Ecto neural progenitor cell (in vitro differentiated cells): ENCODE results near the gene CHCHD1.
"Not testable (repeated sequence)": the region's sequence is repeated elsewhere in the genome, so short reads cannot be mapped to it uniquely, and the experiment has no call there.

Experiments used
- DNase-seq: peaks from one replicate; pipeline ENCODE4 v3.0.0-alpha.2; 2018; ENCODE audit warnings: low spot score

Gene CHCHD1

DNA sequence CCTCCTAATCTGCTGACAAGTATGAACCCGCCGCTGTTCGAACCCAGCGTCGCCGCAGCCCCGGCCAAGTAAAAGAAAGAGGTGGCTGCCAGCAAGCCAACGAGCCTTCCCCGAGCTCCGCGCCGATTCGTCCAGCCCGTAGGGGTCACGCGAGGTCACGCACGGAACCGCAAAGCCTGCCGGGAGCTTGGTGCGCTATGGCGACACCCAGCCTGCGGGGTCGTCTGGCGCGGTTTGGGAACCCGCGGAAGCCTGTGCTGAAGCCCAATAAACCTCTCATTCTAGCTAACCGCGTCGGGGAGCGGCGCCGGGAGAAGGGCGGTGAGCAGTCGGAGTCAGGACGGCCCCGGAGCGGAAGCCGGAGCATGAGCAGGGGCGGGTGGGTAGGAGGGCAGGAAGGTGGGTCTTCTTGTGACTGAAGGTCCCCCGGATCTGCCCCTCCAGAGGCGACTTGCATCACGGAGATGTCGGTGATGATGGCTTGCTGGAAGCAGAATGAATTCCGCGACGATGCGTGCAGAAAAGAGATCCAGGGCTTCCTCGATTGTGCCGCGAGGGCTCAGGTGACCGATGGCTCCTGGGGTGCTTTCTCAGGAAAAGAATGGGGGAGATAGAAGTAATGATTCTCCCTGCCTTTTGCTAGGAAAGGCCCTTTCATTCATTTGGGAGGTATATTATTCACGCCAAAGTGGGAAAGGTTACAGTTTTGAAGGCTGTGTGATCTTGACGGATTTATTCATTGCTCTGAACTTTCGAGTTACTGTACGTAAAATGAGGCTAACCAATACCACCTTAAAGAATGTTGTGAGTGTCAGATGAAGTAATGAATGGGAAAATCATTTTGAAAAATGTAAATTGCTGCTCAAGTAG is at the start of gene CHCHD1:
CHCHD1 (plus strand) TSS at position 170 of the 870 bp plus-strand sequence; CDS start at position 198, 28 bp downstream.
- peak; percentile 97 for DNase-seq

DNA sequence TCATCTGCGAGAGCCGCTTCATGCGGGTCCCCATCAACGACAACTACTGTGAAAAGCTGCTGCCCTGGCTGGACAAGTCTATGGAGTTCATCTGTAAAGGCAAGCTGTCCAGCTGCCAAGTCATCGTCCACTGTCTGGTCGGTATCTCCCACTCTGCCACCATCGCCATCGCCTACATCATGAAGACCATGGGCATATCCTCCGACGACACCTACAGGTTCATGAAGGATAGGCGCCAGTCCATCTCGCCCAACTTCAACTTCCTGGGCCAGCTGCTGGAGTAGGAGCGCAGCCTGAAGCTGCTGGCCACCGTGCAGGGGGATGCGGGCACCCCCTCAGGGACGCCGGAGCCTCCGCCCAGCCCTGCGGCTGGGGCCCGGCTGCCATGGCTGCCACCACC is 49.4 kb upstream of the CHCHD1 start:
- no peak for DNase-seq

DNA sequence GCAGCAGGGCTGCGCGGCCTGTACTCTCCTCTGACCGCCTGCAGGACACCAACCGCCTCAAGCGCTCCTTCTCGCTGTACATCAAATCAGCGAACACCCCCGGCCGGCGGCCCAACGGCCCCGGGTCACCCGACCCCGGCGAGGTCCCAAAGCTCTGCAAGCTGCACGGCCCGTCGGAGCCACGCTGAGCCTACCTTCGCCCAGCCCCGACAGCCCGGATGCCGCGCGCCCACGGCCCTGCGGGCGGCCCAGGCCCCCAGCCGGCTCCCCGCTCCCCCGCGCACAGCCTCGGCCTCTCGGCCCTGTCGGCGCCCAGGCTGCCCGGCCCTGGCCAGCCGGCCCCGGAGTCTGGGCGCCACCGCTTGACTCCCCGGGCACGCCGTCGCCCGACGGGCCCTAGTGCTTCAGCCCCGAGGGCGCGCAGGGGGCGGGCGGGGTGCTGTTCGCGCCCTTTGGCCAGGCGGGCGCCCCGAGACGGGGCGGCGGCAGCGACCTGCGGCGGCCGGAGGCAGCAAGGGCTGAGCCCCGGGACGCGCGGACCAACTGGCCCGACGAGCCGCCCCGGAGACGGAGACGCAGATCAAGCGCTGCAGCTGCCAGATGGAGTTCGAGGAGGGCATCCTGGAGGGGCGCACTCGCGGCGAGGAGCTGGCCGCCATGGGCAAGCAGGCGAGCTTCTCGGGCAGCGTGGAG is 48.8 kb upstream of the CHCHD1 start:
- DNase-seq, result no peak

DNA sequence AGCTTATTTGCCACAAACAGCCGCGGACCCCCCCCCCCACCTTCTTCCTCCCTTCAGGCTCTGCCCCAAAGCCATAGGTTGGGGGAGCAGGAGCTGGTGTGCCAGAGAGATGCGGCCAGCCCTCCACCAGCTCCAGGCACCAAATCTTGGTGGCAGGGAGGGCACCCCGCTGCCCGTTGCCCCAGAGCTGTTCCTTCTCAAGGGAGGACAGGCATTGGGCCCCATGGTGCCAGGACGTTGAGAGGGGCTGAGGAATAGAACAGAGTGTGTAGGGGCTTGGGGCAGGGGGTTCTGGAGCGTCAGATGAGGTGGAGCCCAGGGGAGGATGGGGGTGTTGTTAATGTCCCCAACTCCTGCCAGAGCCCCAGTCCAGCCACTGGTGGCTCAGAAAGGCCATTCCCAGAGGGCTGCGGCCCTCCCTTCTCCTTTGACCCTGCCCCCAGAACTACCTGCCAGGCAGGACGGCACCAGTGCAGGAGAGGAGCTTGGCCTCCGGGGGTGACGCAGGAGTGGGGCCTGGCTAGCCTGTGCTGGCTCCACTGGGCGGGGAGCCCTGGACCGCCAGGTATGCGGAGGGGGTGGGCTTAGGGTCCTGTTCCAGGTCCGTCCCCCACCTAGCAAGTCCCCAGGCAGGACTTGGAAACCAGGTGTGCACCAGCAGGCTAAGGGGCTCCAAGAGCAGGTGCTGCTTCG is 47.7 kb upstream of the CHCHD1 start:
- no peak for DNase-seq

DNA sequence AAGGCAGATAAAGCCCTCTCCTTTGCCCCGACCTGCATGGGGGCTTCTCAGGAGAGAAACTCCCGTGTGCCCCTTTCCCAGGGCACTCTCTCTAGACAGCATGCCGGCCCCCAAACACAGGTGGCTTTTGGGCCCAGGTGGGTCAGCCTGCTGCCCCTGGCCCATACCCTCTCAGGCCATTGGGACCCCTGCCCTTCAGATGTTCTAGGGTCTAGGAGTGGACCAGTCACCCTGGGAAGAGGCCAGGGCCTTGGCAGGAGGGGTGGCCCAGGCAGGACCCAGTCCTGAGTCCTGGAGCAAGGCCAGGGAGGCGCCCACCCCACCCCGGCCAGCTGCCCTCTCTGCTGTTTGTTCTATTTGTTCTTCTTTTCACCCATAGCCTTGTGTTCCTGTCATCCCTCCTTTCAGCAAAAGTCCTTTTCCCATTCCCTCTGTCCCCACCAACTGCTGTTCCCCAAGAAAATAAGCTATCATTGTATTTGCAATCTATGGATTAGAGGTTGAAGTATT is 47.0 kb upstream of the CHCHD1 start:
- no peak for DNase-seq

DNA sequence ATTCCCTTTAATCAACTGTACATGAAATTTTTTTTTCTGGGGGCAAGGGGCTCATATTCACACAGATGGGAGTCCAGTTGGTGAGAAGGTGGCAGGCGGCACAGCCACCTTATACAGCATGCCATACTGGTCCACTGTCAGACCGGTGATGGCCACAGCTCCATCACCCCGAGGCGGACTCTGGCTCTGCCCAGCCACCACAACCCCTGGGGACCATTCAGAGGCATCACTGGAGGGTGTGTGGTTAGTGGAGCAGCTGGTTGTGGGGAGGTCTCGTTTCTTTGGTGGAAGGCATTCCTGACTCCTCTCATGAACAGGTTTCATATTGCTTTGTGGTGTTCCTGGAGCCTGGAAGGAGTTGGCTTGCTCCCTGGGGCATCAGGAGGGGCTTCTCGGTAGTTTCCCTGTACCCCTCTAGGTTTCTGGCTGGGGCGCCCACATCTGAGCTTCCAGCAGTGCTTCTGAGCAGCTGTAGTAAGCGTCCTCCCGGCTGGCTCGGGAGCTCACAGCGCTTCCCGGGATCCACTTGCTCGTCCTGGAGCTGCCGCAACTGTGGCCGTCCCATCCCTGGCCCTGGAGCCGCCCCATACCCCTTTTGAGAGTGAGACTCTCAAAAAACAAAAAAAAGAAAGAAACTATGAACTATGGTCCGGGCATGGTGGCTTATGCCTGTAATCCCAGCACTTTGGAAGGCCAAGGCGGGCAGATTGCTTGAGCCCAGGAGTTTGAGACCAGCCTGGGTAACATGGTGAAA is 41.2 kb upstream of the CHCHD1 start:
- not testable (repeated sequence) for DNase-seq

DNA sequence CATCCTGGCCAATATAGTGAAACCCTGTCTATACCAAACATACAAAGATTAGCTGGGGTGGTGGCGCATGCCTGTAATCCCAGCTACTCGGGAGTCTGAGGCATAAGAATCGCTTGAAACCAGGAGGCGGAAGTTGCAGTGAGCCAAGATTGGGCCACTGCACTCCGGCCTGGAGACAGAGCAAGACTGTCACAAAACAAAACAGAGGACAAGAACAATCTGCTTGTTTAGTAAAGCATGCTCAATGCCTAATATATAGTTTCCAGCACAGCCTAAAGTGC is 39.5 kb upstream of the CHCHD1 start:
- no peak for DNase-seq

DNA sequence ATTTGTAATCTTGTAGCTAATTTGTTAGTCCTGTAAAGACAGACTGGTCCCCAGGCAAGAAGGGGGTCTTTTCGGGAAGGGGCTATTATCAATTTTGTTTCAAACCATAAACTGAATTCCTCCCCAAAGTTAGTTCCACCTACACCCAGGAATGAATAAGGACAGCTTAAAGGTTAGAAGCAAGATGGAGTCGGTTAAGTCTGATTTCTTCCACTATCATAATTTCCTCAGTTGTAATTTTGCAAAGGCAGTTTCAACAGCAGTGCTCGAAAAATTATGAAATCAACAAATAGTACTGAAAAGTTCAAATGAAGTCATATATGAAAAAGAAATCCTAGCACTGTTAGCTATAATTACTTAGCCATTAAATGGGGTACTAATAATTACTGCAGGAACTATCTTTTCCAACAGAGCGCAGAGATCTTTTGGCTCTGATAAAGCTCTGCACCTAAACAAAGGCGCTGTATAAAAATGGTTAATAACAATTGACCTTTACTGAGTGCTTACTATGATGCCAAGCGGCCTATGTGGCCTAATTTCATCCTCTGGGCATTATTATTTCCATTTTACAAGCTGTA is 38.4 kb upstream of the CHCHD1 start:
- no peak for DNase-seq

DNA sequence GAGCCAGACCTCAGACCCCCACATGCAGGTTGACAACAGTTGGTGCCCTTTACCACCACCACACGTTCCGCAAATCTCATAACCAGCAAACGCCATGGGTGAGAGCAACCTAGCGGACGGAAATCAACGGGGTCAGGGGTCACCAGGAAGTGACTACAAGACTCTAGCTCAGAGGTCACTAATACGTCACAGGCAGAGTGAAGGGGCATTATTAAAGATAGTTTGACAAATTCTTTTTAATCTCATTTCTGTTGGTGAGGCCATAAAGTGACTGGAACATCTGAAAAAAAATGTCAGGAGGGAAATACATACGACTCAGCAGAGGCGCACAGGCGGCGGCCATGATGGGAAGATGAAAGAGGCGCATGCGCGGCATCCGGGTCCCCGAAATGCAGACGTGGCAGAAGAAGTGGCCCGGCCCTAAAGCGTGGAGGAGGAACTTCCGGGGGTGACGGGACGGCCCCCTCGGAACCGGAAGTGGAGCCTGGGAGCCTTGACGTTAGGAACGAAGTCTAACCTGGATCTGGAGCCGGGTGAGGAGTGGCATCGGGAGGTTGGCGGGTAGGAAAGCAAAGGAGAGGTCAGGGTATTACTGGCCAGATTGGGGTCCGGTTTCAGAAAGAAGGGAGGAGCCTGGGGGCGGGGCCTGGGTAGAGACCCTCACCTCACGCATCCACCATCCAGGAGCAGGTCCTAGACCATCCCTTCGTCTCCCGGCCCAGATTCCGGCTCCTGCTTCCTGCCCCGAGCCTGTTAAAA is 37.8 kb upstream of the CHCHD1 start, which contains the start of gene SEC24C:
SEC24C (plus strand) TSS at position 468 of the 759 bp plus-strand sequence. CDS start 2,461 bp downstream, outside the sequence.
- peak; percentile 95 for DNase-seq

DNA sequence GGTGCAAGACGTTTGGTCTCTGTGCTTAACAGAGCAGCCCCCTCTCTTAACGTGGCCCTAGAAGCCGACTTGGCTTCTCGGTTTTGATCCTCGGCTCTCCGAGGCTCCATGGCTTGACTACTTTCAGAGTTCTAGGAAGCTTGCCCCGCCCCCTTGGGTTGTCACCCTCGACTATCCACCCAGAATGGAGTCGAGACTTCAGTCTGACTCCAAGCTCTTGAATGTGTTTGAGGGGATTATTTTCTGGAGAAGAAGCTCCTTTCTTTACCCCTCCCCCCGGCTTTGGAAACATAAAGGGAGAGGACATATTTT is 37.2 kb upstream of the CHCHD1 start:
- DNase-seq, result no peak

DNA sequence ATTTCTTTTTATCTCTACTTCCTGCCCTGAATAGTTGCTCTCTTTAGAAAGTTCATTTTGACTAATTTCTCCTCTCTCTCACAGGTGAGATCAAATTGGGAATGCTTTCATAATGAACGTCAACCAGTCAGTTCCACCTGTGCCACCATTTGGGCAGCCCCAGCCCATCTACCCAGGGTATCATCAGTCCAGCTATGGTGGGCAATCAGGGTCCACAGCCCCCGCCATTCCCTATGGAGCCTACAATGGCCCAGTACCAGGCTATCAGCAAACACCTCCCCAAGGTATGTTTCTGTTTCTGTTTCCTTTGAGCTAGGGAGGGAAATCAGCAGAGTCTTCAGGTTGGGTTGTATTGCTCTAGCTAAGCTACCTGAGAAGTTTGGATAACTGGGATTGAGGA is 35.1 kb upstream of the CHCHD1 start:
- DNase-seq, result no peak

DNA sequence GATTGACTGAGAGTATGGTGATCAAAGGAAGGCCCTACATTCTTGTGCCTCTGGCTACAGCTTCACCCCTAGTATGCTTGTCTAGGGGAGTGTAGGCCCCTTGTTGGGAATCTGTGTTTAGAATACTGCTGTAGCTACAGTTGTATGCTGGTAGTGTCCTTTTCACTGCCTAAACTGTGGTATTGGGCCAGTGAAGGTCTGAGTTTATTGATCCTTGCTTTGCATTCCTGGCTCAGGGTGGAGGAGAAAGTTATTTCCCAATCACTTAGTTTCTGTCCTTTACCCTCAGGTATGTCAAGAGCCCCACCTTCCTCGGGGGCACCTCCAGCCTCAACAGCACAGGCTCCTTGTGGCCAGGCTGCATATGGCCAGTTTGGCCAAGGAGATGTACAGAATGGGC is 31.0 kb upstream of the CHCHD1 start:
- no peak for DNase-seq

DNA sequence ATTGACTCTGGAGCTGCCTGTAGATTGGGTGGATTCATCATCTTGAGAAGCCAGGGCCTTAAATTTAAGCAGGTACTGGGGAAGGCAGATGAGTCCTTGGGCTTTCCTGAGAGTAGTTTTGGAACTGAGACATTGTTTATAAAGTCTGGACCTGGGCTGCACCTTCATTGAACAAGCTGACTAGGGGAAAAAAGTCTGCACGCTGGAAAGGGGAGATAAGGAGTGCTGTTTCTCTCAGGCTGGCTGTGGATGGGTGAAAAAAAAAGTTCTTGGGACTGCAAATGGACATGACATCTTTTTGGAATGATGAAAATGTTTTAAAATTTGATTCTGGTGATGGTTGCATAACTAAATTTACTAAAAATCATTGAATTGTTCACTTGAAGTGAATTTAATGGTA is 25.7 kb upstream of the CHCHD1 start:
- no peak for DNase-seq

DNA sequence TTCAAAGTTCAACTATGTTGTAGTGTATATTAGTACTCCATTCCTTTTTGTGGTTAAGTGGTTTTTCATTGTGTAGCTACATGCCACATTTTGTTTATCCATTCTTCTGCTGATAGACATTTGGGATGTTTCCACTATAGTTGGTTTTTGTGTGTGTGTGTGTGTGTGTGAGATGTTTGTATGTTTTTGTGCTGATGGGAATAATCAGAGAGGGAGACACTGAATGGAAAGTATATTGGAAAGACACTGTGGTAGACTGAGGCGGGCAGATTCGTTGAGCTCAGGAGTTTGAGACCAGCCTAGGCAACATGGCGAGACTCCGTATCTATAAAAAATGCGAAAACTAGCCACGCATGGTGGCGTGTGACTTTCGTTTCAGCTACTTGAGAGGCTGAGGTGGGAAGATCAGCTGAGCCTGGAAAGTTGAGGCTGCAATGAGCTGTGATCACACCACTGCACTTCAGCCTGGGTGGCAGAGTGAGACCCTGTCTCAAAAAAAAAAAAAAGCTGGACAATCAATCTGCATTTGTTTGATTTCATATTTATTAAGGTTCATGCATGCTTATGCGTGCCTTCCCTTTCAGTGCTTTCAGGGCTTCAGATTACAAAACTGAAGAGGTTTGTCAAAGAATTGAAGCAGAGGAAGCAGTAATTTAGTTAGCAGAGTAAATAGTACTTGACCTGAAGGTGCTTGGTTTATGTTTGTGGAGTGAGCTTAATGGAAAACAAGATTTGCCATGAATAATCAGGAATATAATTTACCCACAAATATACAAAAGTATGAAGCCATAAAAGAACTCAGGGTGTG is 22.9 kb upstream of the CHCHD1 start:
- no peak for DNase-seq

DNA sequence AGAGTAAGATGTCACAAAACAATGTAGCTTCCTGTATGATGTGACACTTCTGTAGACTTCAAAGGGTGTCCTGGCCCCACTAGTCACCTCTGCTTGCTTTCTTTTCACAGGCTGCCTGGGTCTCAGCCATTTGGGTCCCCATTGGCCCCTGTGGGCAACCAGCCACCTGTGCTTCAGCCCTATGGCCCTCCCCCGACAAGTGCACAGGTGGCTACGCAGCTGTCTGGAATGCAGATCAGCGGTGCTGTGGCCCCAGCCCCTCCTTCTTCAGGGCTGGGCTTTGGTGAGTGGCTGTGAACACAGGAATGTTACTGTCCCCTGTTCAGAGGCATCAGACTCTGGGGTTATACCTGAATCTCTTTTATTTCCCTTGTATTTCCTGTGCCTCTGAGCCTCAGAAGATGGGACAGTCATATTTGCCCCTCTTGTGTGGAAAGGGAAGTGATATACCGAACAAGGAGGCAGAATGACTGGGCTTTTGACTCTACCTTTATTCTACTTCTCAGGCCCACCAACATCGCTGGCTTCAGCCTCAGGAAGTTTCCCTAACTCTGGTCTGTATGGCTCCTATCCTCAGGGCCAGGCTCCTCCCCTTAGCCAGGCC is 22.2 kb upstream of the CHCHD1 start:
- DNase-seq, result no peak

DNA sequence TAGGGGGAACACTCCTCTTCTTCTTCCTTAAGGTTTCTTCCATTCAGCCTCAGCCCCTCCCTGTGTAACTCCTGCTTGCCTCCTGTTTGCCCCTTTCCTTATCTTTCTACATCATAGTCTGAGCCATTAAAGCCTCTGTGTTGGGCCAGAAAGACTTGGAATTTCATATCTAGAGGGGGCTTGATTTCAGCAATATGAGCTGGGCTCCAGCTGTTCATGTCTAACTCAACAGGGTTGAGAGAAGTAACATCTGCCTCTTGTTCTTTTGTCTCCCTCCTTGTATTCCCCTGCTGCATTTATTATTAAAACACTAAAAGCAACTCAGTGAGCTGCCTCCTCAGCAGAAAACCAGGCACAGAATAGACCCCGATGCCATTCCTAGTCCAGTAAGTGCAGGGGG is 20.1 kb upstream of the CHCHD1 start:
- no peak for DNase-seq

DNA sequence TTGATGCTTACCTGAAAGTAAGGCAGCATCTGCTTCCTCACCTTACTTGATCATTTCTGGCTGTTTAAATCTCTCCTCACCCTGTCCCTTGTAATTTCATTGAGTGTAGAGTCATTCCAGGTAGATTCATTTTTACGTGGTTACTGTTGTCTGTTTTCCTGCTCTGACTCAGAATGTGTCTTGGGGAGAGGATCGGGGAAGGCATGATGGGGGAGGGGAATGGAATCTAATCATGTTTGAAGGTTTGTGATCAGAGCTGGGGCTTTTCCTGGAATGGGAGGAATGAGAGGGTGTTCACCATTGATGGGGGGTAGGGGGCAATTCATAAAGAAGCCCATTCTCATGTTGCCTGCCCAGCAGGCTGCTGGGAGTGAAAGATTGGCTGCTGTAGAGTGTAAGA is 18.9 kb upstream of the CHCHD1 start:
- DNase-seq, result no peak

DNA sequence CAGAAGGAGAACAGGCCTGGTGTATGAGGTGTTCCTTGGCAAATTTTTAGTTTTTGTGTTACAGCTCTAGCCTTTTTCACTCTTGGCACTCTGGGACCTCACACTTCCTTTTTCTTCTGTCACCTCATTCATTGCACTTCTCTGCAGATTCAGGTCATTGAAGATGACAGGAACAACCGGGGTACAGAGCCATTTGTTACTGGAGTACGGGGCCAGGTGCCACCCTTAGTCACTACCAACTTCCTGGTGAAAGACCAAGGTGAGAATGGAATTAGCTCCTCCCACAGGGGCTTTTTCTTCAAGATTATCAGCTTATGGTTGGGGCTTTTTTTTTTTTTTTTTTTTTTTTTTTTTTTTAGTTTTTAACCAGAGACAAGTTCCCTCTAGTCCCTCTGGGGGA is 18.5 kb upstream of the CHCHD1 start:
- no peak for DNase-seq

DNA sequence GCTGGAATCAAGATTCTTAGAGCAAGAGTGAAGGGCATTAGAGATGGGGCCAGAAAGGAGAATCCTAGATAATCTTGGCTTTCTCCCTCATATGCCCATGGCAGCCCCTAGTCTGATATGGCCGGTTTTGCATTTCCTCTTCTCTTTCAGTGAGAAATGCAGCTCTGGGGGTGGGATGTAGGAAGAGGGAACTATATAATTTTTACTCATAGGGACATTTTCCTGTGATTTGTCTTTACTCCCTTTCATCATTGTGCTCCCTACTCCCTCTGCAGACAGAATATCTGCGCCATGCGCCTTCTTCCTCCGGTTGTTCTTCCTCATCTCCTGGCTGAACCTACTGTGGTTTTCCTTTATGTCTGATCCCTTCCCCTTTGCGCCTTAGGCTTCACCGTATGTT is 16.8 kb upstream of the CHCHD1 start:
- no peak for DNase-seq

DNA sequence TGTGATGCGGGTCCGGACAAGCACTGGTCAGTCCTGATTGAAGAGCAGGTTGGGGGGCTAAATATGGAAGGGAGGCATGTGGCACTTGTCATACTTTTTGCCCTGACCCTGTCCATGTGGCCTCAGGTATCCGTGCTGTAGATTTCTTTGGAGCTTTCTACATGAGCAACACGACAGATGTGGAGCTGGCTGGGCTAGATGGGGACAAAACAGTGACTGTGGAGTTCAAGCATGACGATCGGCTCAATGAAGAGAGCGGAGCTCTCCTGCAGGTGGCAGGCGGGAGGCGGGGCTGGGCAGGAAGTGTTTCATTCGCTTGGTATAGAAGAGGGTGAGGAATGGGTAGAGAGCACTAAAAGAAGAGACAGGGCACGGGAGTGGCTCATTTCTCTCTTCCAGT is 13.0 kb upstream of the CHCHD1 start:
- no peak for DNase-seq
